Gastroesophageal sphincter (tissue), 3 donors: Measurements from ENCODE around the gene ATP6V0D1.

ENCODE experiments used
- CTCF ChIP-seq, 4 experiments: fragments of 200-600 bp in 2 of 4; fragments of 450-650 bp in 2 of 4; sonication (generic) in 1 of 4; IDR thresholded peaks; one replicate each; pipeline ENCODE4 v1.5.1; 2017 to 2019; ENCODE audit warnings: antibody characterized with exemption in 4 of 4, mild to moderate bottlenecking in 2 of 4, moderate library complexity in 2 of 4
- POLR2A ChIP-seq, 2 donors: fragments of 450-650 bp; IDR thresholded peaks; one replicate each; pipeline ENCODE4 v1.6.1; 2017; ENCODE audit warnings: antibody characterized with exemption in 2 of 2, mild to moderate bottlenecking in 2 of 2, moderate library complexity in 1 of 2
- POLR2AphosphoS5 ChIP-seq: sonication (generic); formaldehyde crosslinking; IDR thresholded peaks from one replicate; pipeline ENCODE4 v1.6.1; 2017; ENCODE audit warnings: antibody characterized with exemption

GRCh38 chr16:67400901-67401300 lies 80.1 kb downstream of the ATP6V0D1 start:
- no peak for TF ChIP-seq CTCF (IDR thresholded peaks at IDR 0.05)
- TF ChIP-seq POLR2AphosphoS5, result no peak
- TF ChIP-seq POLR2A (IDR thresholded peaks at IDR 0.05), result no peak
